Stimulated activated CD8-positive, alpha-beta memory T cell treated with anti-CD3 and anti-CD28 coated beads, Interleukin-4, amount 100 ng/mL, for 48 hours (primary cell): ENCODE results near the gene PDE5A.
"Not testable (repeated sequence)": the region's sequence is repeated elsewhere in the genome, so short reads cannot be mapped to it uniquely, and the experiment has no call there.

ENCODE experiments used
- DNase-seq: peaks from one replicate; pipeline ENCODE4 v3.0.0-alpha.2; 2020

PDE5A gene

GRCh38 chr4:119469039-119469438, 159.6 kb downstream of the PDE5A start:
- not testable (repeated sequence) for DNase-seq

- DNase-seq, result not testable (repeated sequence)
These were observed 165.9 kb downstream of the PDE5A start for GRCh38 chr4:119462733-119463132.

GRCh38 chr4:119455734-119456133, 172.9 kb downstream of the PDE5A start:
- not testable (repeated sequence) for DNase-seq

GRCh38 chr4:119454491-119455270, 173.9 kb downstream of the PDE5A start:
- DNase-seq, result peak; percentile 98

GRCh38 chr4:119454151-119454490, 174.5 kb downstream of the PDE5A start:
- not testable (repeated sequence) for DNase-seq

GRCh38 chr4:119453286-119453685, 175.3 kb downstream of the PDE5A start:
- DNase-seq, result not testable (repeated sequence)

GRCh38 chr4:119449851-119450250, 178.8 kb downstream of the PDE5A start:
- not testable (repeated sequence) for DNase-seq
